ENCODE results near the gene SQOR. TPM values are rescaled to one million over a fixed set of nuclear protein-coding genes. Genes with fewer than 3 reads are reported as not detected.
A peak's percentile ranks its signal among the peaks of the same experiment; 100 is the strongest.

The SQOR gene
- 10.2 TPM for polyA plus RNA-seq (2013, experiment 1 of 2; ENCODE audit: insufficient read length)
- polyA plus RNA-seq (2013, experiment 2 of 2; ENCODE audit: insufficient read length), result 10.4 TPM

GRCh38 chr15:45634432-45635190, at the start of gene SQOR:
SQOR (plus strand) TSS chr15:45635029; CDS start chr15:45658924, 23,895 bp downstream.
- peak; percentile 57 for DNase-seq

- no peak for DNase-seq
Observed at GRCh38 chr15:45585069-45585791, 49.6 kb upstream of the SQOR start.

GRCh38 chr15:45586125-45586524, 48.7 kb upstream of the SQOR start:
- DNase-seq, result no peak

GRCh38 chr15:45586601-45587094, 48.2 kb upstream of the SQOR start:
- no peak for DNase-seq

GRCh38 chr15:45587095-45587862, 47.5 kb upstream of the SQOR start, which contains the start of gene BLOC1S6:
BLOC1S6 (plus strand) TSS chr15:45587379; CDS start chr15:45587444, 65 bp downstream.
- peak; percentile 93 for DNase-seq

- DNase-seq, result no peak
Observed at GRCh38 chr15:45587863-45588170, 47.0 kb upstream of the SQOR start.

- DNase-seq, result peak; percentile 6
Observed at GRCh38 chr15:45588219-45588875, 46.5 kb upstream of the SQOR start.

GRCh38 chr15:45589256-45589655, 45.6 kb upstream of the SQOR start:
- peak; percentile 88 for DNase-seq

- DNase-seq, result peak; percentile 51
Observed at GRCh38 chr15:45594319-45594718, 40.5 kb upstream of the SQOR start.

GRCh38 chr15:45594835-45595530, 39.8 kb upstream of the SQOR start:
- DNase-seq, result no peak

GRCh38 chr15:45603881-45604280, 30.9 kb upstream of the SQOR start:
- no peak for DNase-seq

- DNase-seq, result no peak
Observed at GRCh38 chr15:45604326-45604725, 30.5 kb upstream of the SQOR start.

- peak; percentile 16 for DNase-seq
Observed at GRCh38 chr15:45606413-45606812, 28.4 kb upstream of the SQOR start.

GRCh38 chr15:45606841-45607240, 28.0 kb upstream of the SQOR start:
- no peak for DNase-seq

GRCh38 chr15:45611305-45611704, 23.5 kb upstream of the SQOR start:
- peak; percentile 23 for DNase-seq

GRCh38 chr15:45612790-45613415, 21.9 kb upstream of the SQOR start:
- peak; percentile 60 for DNase-seq

- DNase-seq, result peak; percentile 35
Observed at GRCh38 chr15:45616901-45617323, 17.9 kb upstream of the SQOR start.

- no peak for DNase-seq
Observed at GRCh38 chr15:45618813-45619212, 16.0 kb upstream of the SQOR start.

- DNase-seq, result no peak
Observed at GRCh38 chr15:45628136-45628535, 6.7 kb upstream of the SQOR start.

- peak; percentile 93 for DNase-seq
Observed at GRCh38 chr15:45630917-45631691, 3.7 kb upstream of the SQOR start.

All from fibroblast of skin of back (primary cell).